ENCODE measurements around the gene SLC25A17. TPM values are rescaled to one million over a fixed set of nuclear protein-coding genes. Genes with fewer than 3 reads are reported as not detected.
"Not testable (repeated sequence)": the region's sequence is repeated elsewhere in the genome, so short reads cannot be mapped to it uniquely, and the experiment has no call there.

Gene SLC25A17
- total RNA-seq, result 12.0 TPM
- polyA plus RNA-seq, result 10 to 100 TPM; 22.4 to 32.9 (median 23.6) TPM

GRCh38 chr22:40818747-40819598, at the start of gene SLC25A17:
SLC25A17 (minus strand) TSS chr22:40819346; CDS start chr22:40819248, 98 bp downstream.
- ATAC-seq (ENCODE audit: low read depth in 2 of 2), result peak; percentile 92 to 95
- H3K4me1 Mint-ChIP-seq, result peaks cover 16 to 47% (median 35%) of the 10 kb centered on the region in 4 donors
- DNase-seq, result peak; percentile 84 to 92 (median 84)

GRCh38 chr22:40868379-40868778, 49.2 kb upstream of the SLC25A17 start:
- H3K9me3 ChIP-seq (ENCODE audit: control insufficient read depth in 2 of 2, low read length in 2 of 2); DNase-seq; H3K27ac ChIP-seq (ENCODE audit: insufficient read depth, low read length, poor library complexity, severe bottlenecking); H3K27ac Mint-ChIP-seq; H3K4me1 ChIP-seq (ENCODE audit: control insufficient read depth, insufficient read depth, low read length, poor library complexity, severe bottlenecking); H3K4me3 ChIP-seq (ENCODE audit: low read depth, low read length); ATAC-seq (ENCODE audit: low read depth in 2 of 2); H3K9me3 Mint-ChIP-seq; H3K4me3 Mint-ChIP-seq; H3K36me3 Mint-ChIP-seq; H3K27me3 ChIP-seq (ENCODE audit: control insufficient read depth, insufficient read depth, low read length); H3K36me3 ChIP-seq (ENCODE audit: control insufficient read depth, insufficient read depth, low read length); H3K27me3 Mint-ChIP-seq: not testable (repeated sequence)
- H3K4me1 Mint-ChIP-seq, result peaks cover 5 to 23% (median 17%) of the 10 kb centered on the region in 4 donors

More at GRCh38 chr22:40818747-40819598, at the start of gene SLC25A17:
- Mint-ChIP-seq H3K9me3 (no peaks in the 10 kb centered on the region), H3K4me3 (peak within 1 kb of the TSS; percentile 95 to 99 (median 98)), H3K27ac (peak within 1 kb of the TSS; percentile 82 to 96 (median 93)), H3K36me3 (peaks cover 6% of the 10 kb centered on the region), H3K27me3 (no peaks in the 10 kb centered on the region)
- Histone ChIP-seq H3K27ac (ENCODE audit: insufficient read depth, low read length, poor library complexity, severe bottlenecking) (peak within 1 kb of the TSS; percentile 76), H3K4me3 (ENCODE audit: low read depth, low read length) (peak within 1 kb of the TSS; percentile 91), H3K36me3 (ENCODE audit: control insufficient read depth, insufficient read depth, low read length) (peaks cover under 1% of the 10 kb centered on the region), H3K27me3 (ENCODE audit: control insufficient read depth, insufficient read depth, low read length) (no peaks in the 10 kb centered on the region), H3K9me3 (ENCODE audit: control insufficient read depth in 2 of 2, low read length in 2 of 2) (no peaks in the 10 kb centered on the region), H3K4me1 (ENCODE audit: control insufficient read depth, insufficient read depth, low read length, poor library complexity, severe bottlenecking) (peaks cover 31% of the 10 kb centered on the region)

DNA sequence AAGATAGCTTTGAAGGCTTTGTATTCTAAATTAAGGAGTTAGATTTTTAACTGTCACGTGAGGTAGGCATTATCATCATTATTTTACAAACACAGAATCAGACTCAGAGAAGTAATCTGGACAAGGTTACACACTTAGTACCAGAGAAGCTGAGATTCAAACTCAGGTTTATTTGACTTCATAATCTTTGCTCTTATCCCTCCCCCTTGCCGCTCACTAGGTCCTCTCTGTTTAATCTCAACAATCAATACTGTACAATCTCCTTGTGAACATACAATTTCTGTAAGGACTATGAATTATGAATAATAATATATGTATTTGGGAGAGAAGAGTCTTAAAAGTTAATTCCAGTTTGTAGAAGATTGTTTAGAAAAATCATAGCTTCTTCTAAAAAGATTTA, 48.0 kb upstream of the SLC25A17 start:
- no peaks in the 10 kb centered on the region for H3K27me3 ChIP-seq (ENCODE audit: control insufficient read depth, insufficient read depth, low read length)
- no peaks in the 10 kb centered on the region for H3K9me3 ChIP-seq (ENCODE audit: control insufficient read depth in 2 of 2, low read length in 2 of 2)
- ATAC-seq (ENCODE audit: low read depth in 2 of 2) (no peak), DNase-seq (no peak)
- Mint-ChIP-seq H3K36me3 (peaks cover 10% of the 10 kb centered on the region), H3K4me3 (no peak overlapping the region), H3K27ac (peak overlapping the region in 1 of 3 donors; percentile 6), H3K27me3 (no peaks in the 10 kb centered on the region), H3K9me3 (peaks cover 0 to 2% (median 0%) of the 10 kb centered on the region in 7 donors), H3K4me1 (peaks cover 16 to 32% (median 18%) of the 10 kb centered on the region in 4 donors)
- no peak overlapping the region for H3K27ac ChIP-seq (ENCODE audit: insufficient read depth, low read length, poor library complexity, severe bottlenecking)
- no peak overlapping the region for H3K4me3 ChIP-seq (ENCODE audit: low read depth, low read length)
- no peaks in the 10 kb centered on the region for H3K4me1 ChIP-seq (ENCODE audit: control insufficient read depth, insufficient read depth, low read length, poor library complexity, severe bottlenecking)
- H3K36me3 ChIP-seq (ENCODE audit: control insufficient read depth, insufficient read depth, low read length), result peaks cover 6% of the 10 kb centered on the region

DNA sequence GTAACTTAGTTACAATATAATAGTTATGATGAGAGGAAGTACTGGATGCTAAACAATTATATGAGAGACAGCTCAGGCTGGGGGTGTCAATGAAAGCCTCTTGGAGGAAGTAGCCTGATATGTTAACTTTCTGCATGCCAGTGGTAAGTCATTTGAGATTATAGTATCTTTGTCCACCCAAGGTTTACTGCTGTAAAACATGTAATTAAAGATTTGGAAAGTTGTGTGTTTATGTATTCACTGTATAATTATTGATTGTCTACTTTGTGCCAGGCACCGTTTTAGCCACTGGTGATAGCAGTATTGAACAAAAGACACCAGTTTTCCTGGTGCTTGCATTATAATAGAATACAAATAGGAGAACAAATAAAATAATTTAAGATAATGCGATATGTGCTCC, 43.4 kb upstream of the SLC25A17 start:
- H3K27ac Mint-ChIP-seq, result peak overlapping the region in 1 of 3 donors; percentile 52
- Histone ChIP-seq H3K27me3 (ENCODE audit: control insufficient read depth, insufficient read depth, low read length) (no peaks in the 10 kb centered on the region), H3K4me1 (ENCODE audit: control insufficient read depth, insufficient read depth, low read length, poor library complexity, severe bottlenecking) (peaks cover 6% of the 10 kb centered on the region), H3K36me3 (ENCODE audit: control insufficient read depth, insufficient read depth, low read length) (peaks cover 4% of the 10 kb centered on the region), H3K4me3 (ENCODE audit: low read depth, low read length) (no peak overlapping the region), H3K9me3 (ENCODE audit: control insufficient read depth in 2 of 2, low read length in 2 of 2) (no peaks in the 10 kb centered on the region), H3K27ac (ENCODE audit: insufficient read depth, low read length, poor library complexity, severe bottlenecking) (no peak overlapping the region)
- no peaks in the 10 kb centered on the region for H3K9me3 Mint-ChIP-seq
- ATAC-seq (ENCODE audit: low read depth in 2 of 2) (no peak), DNase-seq (no peak)
- peaks cover 29 to 56% (median 30%) of the 10 kb centered on the region in 4 donors for H3K4me1 Mint-ChIP-seq
- H3K27me3 Mint-ChIP-seq, result peaks cover under 1% of the 10 kb centered on the region
- H3K36me3 Mint-ChIP-seq, result peaks cover 5% of the 10 kb centered on the region
- no peak overlapping the region for H3K4me3 Mint-ChIP-seq

DNA sequence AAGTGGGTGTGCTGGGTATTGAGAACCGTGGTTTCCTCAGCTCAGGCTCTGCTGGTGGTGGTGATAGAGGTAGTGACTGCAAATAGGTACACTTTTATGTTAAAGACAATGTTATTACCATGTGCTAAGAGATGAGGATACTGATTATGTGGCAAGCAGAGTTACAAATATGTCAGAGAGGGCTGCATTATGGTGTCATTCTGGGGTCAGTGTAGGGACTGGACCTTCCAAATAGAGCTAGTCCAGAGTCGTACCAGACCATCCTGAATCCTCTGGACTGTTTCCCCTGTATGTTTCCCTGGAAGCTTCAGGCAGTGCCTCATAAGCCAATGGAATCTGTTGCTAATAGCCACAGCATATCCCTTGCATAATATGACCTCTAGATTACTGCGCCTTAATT, 42.9 kb upstream of the SLC25A17 start, which contains the start of gene DNAJB7:
TSS of gene DNAJB7 (minus strand) at position 101 of the 400 bp plus-strand sequence. CDS start 119 bp downstream, outside the sequence.
- peaks cover 4% of the 10 kb centered on the region for H3K36me3 ChIP-seq (ENCODE audit: control insufficient read depth, insufficient read depth, low read length)
- no peaks in the 10 kb centered on the region for H3K9me3 Mint-ChIP-seq
- H3K27ac Mint-ChIP-seq, result peak within 1 kb of the TSS; percentile 28 to 77 (median 52)
- peaks cover 27 to 59% (median 32%) of the 10 kb centered on the region in 4 donors for H3K4me1 Mint-ChIP-seq
- no peaks in the 10 kb centered on the region for H3K9me3 ChIP-seq (ENCODE audit: control insufficient read depth in 2 of 2, low read length in 2 of 2)
- H3K27ac ChIP-seq (ENCODE audit: insufficient read depth, low read length, poor library complexity, severe bottlenecking), result no peak within 1 kb of the TSS
- no peaks in the 10 kb centered on the region for H3K27me3 ChIP-seq (ENCODE audit: control insufficient read depth, insufficient read depth, low read length)
- H3K4me1 ChIP-seq (ENCODE audit: control insufficient read depth, insufficient read depth, low read length, poor library complexity, severe bottlenecking), result peaks cover 10% of the 10 kb centered on the region
- H3K36me3 Mint-ChIP-seq, result peaks cover 5% of the 10 kb centered on the region
- DNase-seq (no peak), ATAC-seq (ENCODE audit: low read depth in 2 of 2) (no peak)
- H3K4me3 ChIP-seq (ENCODE audit: low read depth, low read length), result no peak within 1 kb of the TSS
- H3K4me3 Mint-ChIP-seq, result peak within 1 kb of the TSS in 2 of 4 donors; percentile 5 to 11
- peaks cover 4% of the 10 kb centered on the region for H3K27me3 Mint-ChIP-seq

DNA sequence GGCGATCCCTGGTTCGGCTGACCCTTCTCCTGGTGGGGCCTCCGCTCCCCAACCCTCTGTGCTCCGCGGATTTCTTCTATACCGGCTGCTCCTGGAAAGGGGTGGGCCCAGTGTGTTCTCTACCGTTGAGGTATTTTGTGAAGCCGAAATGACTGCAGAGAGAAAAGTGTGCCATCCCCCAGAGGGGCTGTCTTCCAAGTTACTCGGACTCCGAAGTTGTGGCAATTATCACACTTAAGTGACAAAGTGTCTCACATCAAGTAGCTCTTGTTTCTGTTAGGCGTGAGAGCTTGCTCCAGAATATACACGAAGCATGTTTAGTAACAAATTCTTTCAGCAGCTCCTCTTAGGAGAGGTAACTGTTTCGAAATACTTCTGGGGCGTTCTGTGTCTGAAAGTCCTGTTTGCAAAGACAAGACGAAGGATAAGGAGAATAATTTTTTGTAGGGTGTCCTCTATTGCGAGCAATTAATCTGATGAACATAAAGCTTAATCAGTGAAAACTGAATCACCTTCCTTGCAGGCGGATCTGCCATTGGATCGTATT, 38.2 kb upstream of the SLC25A17 start:
- no peaks in the 10 kb centered on the region for H3K27me3 ChIP-seq (ENCODE audit: control insufficient read depth, insufficient read depth, low read length)
- peaks cover 30 to 64% (median 41%) of the 10 kb centered on the region in 4 donors for H3K4me1 Mint-ChIP-seq
- H3K4me3 Mint-ChIP-seq, result peak overlapping the region; percentile 93 to 100 (median 98)
- ATAC-seq (ENCODE audit: low read depth in 2 of 2) (no peak), DNase-seq (peak in 1 of 3 donors; percentile 22)
- H3K27ac ChIP-seq (ENCODE audit: insufficient read depth, low read length, poor library complexity, severe bottlenecking), result peak overlapping the region; percentile 98
- no peaks in the 10 kb centered on the region for H3K9me3 ChIP-seq (ENCODE audit: control insufficient read depth in 2 of 2, low read length in 2 of 2)
- H3K4me1 ChIP-seq (ENCODE audit: control insufficient read depth, insufficient read depth, low read length, poor library complexity, severe bottlenecking), result peaks cover 44% of the 10 kb centered on the region
- peak overlapping the region; percentile 100 for H3K27ac Mint-ChIP-seq
- H3K9me3 Mint-ChIP-seq, result no peaks in the 10 kb centered on the region
- peaks cover 5% of the 10 kb centered on the region for H3K36me3 Mint-ChIP-seq
- H3K4me3 ChIP-seq (ENCODE audit: low read depth, low read length), result peak overlapping the region; percentile 93
- H3K36me3 ChIP-seq (ENCODE audit: control insufficient read depth, insufficient read depth, low read length), result peaks cover 5% of the 10 kb centered on the region
- H3K27me3 Mint-ChIP-seq, result peaks cover 4% of the 10 kb centered on the region

- H3K27ac Mint-ChIP-seq, result peak within 1 kb of the TSS; percentile 100
- peaks cover 44% of the 10 kb centered on the region for H3K4me1 ChIP-seq (ENCODE audit: control insufficient read depth, insufficient read depth, low read length, poor library complexity, severe bottlenecking)
- H3K27me3 Mint-ChIP-seq, result peaks cover 4% of the 10 kb centered on the region
- H3K9me3 ChIP-seq (ENCODE audit: control insufficient read depth in 2 of 2, low read length in 2 of 2), result no peaks in the 10 kb centered on the region
- peak within 1 kb of the TSS; percentile 93 to 100 (median 98) for H3K4me3 Mint-ChIP-seq
- peaks cover 26 to 68% (median 45%) of the 10 kb centered on the region in 4 donors for H3K4me1 Mint-ChIP-seq
- H3K27ac ChIP-seq (ENCODE audit: insufficient read depth, low read length, poor library complexity, severe bottlenecking), result peak within 1 kb of the TSS; percentile 98
- peaks cover 3% of the 10 kb centered on the region for H3K36me3 Mint-ChIP-seq
- ATAC-seq (ENCODE audit: low read depth in 2 of 2) (peak; percentile 91 to 93), DNase-seq (peak; percentile 95 to 97 (median 97))
- H3K27me3 ChIP-seq (ENCODE audit: control insufficient read depth, insufficient read depth, low read length), result no peaks in the 10 kb centered on the region
- H3K36me3 ChIP-seq (ENCODE audit: control insufficient read depth, insufficient read depth, low read length), result peaks cover 6% of the 10 kb centered on the region
- peak within 1 kb of the TSS; percentile 96 for H3K4me3 ChIP-seq (ENCODE audit: low read depth, low read length)
- no peaks in the 10 kb centered on the region for H3K9me3 Mint-ChIP-seq
Measured at GRCh38 chr22:40856513-40857308, 37.6 kb upstream of the SLC25A17 start, which contains the start of the genes ST13 and XPNPEP3. ST13 (minus strand) TSS chr22:40856639; CDS start chr22:40856540, 99 bp downstream. XPNPEP3 (plus strand) TSS chr22:40857148; CDS start chr22:40857182, 34 bp downstream.

Data from CD4-positive, CD25-positive, alpha-beta regulatory T cell (primary cell).